ENCODE data around the gene ALDH7A1. TPM values are rescaled to one million over a fixed set of nuclear protein-coding genes. Genes with fewer than 3 reads are reported as not detected.

The ALDH7A1 gene
- total and polyA plus RNA-seq, 10 of the 15 experiments (the other 5 are each of a cell fraction or from before 2014, with no cell fraction given) = 0.18 to 1.0 (median 0.41) TPM; not detected in 1

GRCh38 chr5:126600631-126601511 is 5.9 kb upstream of the ALDH7A1 start, which contains the start of gene PHAX (continued):
- TF ChIP-seq STAT3 (IDR thresholded peaks at IDR 0.05; ENCODE audit: low read depth, low read length) (no peak), STAT1 (conservative IDR thresholded peaks at IDR 0.05) (no peak), E2F4 (IDR thresholded peaks at IDR 0.05; ENCODE audit: low read depth, low read length) (0 out of 2 replicates have a peak, but pooled peaks have one; percentile 39), REST (IDR thresholded peaks at IDR 0.05; ENCODE audit: low read depth, low read length) (no peak; the same call in 1 of the 2 replicates), EED (IDR thresholded peaks at IDR 0.05; ENCODE audit: low read depth) (peak; percentile 57; the same call in 1 of the 2 replicates), IRF5 (IDR thresholded peaks at IDR 0.05; ENCODE audit: borderline replicate concordance) (no peak), ESRRA (IDR thresholded peaks at IDR 0.05; ENCODE audit: low read length) (0 out of 2 replicates have a peak, but pooled peaks have one; percentile 20), YY1 (IDR thresholded peaks at IDR 0.05; ENCODE audit: low read depth, low read length) (peak; percentile 96), FOXK2 (IDR thresholded peaks at IDR 0.05) (no peak), PKNOX1 (IDR thresholded peaks at IDR 0.05) (peak; percentile 46; the same call in 1 of the 2 replicates), SPI1 (IDR thresholded peaks at IDR 0.05; ENCODE audit: borderline replicate concordance, insufficient read depth, low read depth, low read length) (no peak), RBBP5 (conservative IDR thresholded peaks at IDR 0.05) (no peak), MEF2A (IDR thresholded peaks at IDR 0.05; ENCODE audit: insufficient read depth, low read depth, low read length) (no peak), NFIC (IDR thresholded peaks at IDR 0.05; ENCODE audit: low read depth, low read length) (no peak), MXI1 (IDR thresholded peaks at IDR 0.05; ENCODE audit: low read depth, low read length) (0 out of 2 replicates have a peak, but pooled peaks have one; percentile 18), E4F1 (IDR thresholded peaks at IDR 0.05; ENCODE audit: borderline replicate concordance, partially characterized antibody) (no peak), NFYA (IDR thresholded peaks at IDR 0.05; ENCODE audit: borderline replicate concordance, low read depth, low read length) (no peak), CBFB (IDR thresholded peaks at IDR 0.05; ENCODE audit: low read depth) (no peak), CHD1 (IDR thresholded peaks at IDR 0.05; ENCODE audit: low read depth, low read length) (no peak), RFX5 (IDR thresholded peaks at IDR 0.05; ENCODE audit: low read depth, low read length) (no peak)
